Colonic mucosa (tissue), 4 donors: ENCODE results near the gene TRMU. TPM values are rescaled to one million over a fixed set of nuclear protein-coding genes. Genes with fewer than 3 reads are reported as not detected.
"Not testable (repeated sequence)": the region's sequence is repeated elsewhere in the genome, so short reads cannot be mapped to it uniquely, and the experiment has no call there.

ENCODE experiments used
- DNase-seq: peaks from one replicate; pipeline ENCODE4 v3.0.0-alpha.2; 2020
- H3K27ac ChIP-seq: fragments of 200-600 bp; one replicate; pipeline ENCODE4 v1.8.0; 2021
- H3K27me3 ChIP-seq: fragments of 200-600 bp; one replicate; pipeline ENCODE4 v1.8.0; 2021
- H3K36me3 ChIP-seq: fragments of 200-600 bp; one replicate; pipeline ENCODE4 v1.8.0; 2021
- H3K4me1 ChIP-seq: fragments of 200-600 bp; one replicate; pipeline ENCODE4 v1.8.0; 2021; ENCODE audit warnings: mild to moderate bottlenecking
- H3K4me3 ChIP-seq: fragments of 200-600 bp; one replicate; pipeline ENCODE4 v1.8.0; 2021
- H3K9ac ChIP-seq, 2 donors: one replicate each; pipeline ENCODE4 v1.7.0; 2013; ENCODE audit warnings: control low read depth in 2 of 2, low read depth in 2 of 2, low read length in 2 of 2
- H3K9me3 ChIP-seq: fragments of 200-600 bp; one replicate; pipeline ENCODE4 v1.8.0; 2021
- CTCF ChIP-seq: fragments of 200-600 bp; IDR thresholded peaks from one replicate; pipeline ENCODE4 v1.8.0; 2022; ENCODE audit warnings: antibody characterized with exemption, mild to moderate bottlenecking
- intact Hi-C: fragments of 100-400 bp; cut with DNase I; formaldehyde crosslinking; loops from one replicate; pipeline ENCODE4 v1.14.1; 2022
- total RNA-seq, 2 donors: library from RNA; stranded (reverse); fragmentation: NEBNext Ultra II Directional in 1 of 2; extraction: Animal tissue kit (Norgen Biotek cat#: 25700) in 1 of 2; gene quantifications; one replicate each; pipeline ENCODE4 v1.2.1, GENCODE V29; 2021
- donor health status: healthy.
- donor health status: DM: no; HTN: no; CAD: no.
- donor health status: DM: no; HTN: no; CAD: no.

The TRMU gene
- total RNA-seq, 2 donors from 2014 or later, result 25.2 to 71.8 TPM

DNA sequence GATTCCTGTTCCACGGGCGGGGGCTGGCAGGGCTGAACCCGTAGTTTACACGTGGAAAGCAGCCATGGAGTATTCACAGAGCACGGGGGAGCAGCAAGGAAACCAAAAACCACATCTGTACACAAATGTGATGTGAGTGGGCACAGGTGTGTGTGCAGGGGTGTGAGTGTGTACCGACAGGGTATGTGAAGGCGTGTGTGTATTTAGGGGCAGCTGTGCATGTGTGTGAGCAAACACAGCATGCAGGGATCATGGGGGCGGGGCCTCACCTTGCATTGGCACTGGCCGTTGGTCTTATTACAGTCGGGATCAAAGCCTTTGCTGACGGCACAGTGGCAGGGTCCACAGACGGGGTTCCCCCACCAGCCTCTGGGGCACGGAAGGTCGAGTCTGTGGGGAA, 58.4 kb downstream of the TRMU start:
- no peaks in the 10 kb centered on the region for H3K36me3 ChIP-seq
- DNase-seq, result no peak

DNA sequence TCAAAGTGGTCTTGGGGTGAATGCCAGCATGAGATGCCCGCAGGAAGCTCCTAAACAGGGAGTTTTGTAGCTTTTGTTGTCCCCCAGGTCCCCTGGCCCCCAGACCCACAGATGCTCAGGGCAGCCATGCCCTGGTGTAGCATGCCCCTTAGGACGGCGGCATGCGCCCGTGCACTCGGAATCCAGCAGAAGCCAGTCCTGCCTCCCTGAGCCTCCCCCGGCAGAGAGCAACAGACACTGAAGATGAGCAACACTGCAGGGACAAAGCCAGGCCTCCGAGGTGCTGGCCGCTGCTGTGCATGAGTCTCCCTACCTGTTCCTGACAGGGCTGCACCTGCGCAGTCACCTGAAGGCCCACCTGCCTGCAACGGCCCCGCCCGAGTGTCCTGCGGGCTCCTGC, 59.1 kb downstream of the TRMU start:
- H3K4me1 ChIP-seq, result no peaks in the 10 kb centered on the region
- no peaks in the 10 kb centered on the region for H3K9me3 ChIP-seq
- H3K36me3 ChIP-seq, result no peaks in the 10 kb centered on the region
- no peak overlapping the region for H3K4me3 ChIP-seq
- no peak overlapping the region for H3K9ac ChIP-seq
- intact Hi-C loops, result no loop called here
- no peak for DNase-seq
- TF ChIP-seq CTCF, result no peak
- H3K27me3 ChIP-seq, result no peaks in the 10 kb centered on the region
- H3K27ac ChIP-seq, result no peak overlapping the region

More for the DNA sequence above, 58.4 kb downstream of the TRMU start:
- H3K4me1 ChIP-seq, result no peaks in the 10 kb centered on the region
- H3K27ac ChIP-seq, result no peak overlapping the region
- no peak for TF ChIP-seq CTCF
- H3K9me3 ChIP-seq, result no peaks in the 10 kb centered on the region
- H3K4me3 ChIP-seq, result no peak overlapping the region
- H3K27me3 ChIP-seq, result no peaks in the 10 kb centered on the region
- no peak overlapping the region for H3K9ac ChIP-seq
- intact Hi-C loops, result no loop called here

GRCh38 chr22:46395145-46395544, 59.6 kb downstream of the TRMU start:
- no peak for TF ChIP-seq CTCF
- no peak for DNase-seq
- H3K36me3 ChIP-seq, result no peaks in the 10 kb centered on the region

GRCh38 chr22:46397049-46397448, 61.5 kb downstream of the TRMU start:
- H3K4me1 ChIP-seq, intact Hi-C loops, H3K27ac ChIP-seq, H3K36me3 ChIP-seq, H3K27me3 ChIP-seq, DNase-seq, H3K9ac ChIP-seq, H3K4me3 ChIP-seq, H3K9me3 ChIP-seq: not testable (repeated sequence)

More at GRCh38 chr22:46395145-46395544, 59.6 kb downstream of the TRMU start:
- Histone ChIP-seq H3K27ac (no peak overlapping the region), H3K9me3 (no peaks in the 10 kb centered on the region), H3K4me1 (no peaks in the 10 kb centered on the region), H3K4me3 (no peak overlapping the region), H3K27me3 (no peaks in the 10 kb centered on the region), H3K9ac (no peak overlapping the region)
- intact Hi-C loops, result no loop called here

GRCh38 chr22:46397514-46397913, 62.0 kb downstream of the TRMU start:
- intact Hi-C loops, result no loop called here
- H3K4me1 ChIP-seq, result no peaks in the 10 kb centered on the region
- H3K36me3 ChIP-seq, result no peaks in the 10 kb centered on the region
- H3K27me3 ChIP-seq, result no peaks in the 10 kb centered on the region
- H3K27ac ChIP-seq, result no peak overlapping the region
- DNase-seq, result no peak
- H3K4me3 ChIP-seq, result no peak overlapping the region
- no peak overlapping the region for H3K9ac ChIP-seq
- no peaks in the 10 kb centered on the region for H3K9me3 ChIP-seq
- TF ChIP-seq CTCF, result no peak

DNA sequence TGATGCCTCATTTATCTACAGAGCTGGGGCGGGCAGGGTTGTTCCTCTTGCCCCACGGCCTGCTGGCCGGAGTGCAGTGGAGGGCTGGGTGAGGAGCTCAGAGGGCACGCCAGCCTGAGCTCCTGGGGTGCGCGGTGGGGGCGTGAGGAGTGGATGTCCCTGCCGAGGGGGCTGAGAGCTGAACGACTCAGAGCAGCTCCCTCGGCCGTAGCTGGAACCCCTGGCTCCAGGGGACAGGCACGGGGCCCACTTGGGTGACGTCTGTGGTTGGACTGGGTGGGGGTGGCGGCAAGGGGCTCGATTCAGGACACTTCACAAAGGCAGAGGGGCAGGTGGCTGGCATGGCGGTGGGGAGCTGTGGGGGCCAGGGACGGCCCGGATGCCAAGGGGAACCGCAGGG, 62.4 kb downstream of the TRMU start:
- intact Hi-C loops, result no loop called here
- no peaks in the 10 kb centered on the region for H3K27me3 ChIP-seq
- H3K36me3 ChIP-seq, result no peaks in the 10 kb centered on the region
- no peak overlapping the region for H3K4me3 ChIP-seq
- no peak for DNase-seq
- no peak for TF ChIP-seq CTCF
- H3K9ac ChIP-seq, result no peak overlapping the region
- H3K27ac ChIP-seq, result no peak overlapping the region
- H3K4me1 ChIP-seq, result no peaks in the 10 kb centered on the region
- H3K9me3 ChIP-seq, result no peaks in the 10 kb centered on the region
